ENCODE measurements around the gene ZNF677.
"Not testable (repeated sequence)": the region's sequence is repeated elsewhere in the genome, so short reads cannot be mapped to it uniquely, and the experiment has no call there.

The ZNF677 gene

GRCh38 chr19:53190253-53190652, 64.4 kb downstream of the ZNF677 start:
- TF ChIP-seq CTCF (conservative IDR thresholded peaks at IDR 0.05; ENCODE audit: control insufficient read depth, insufficient read depth, low read depth, low read length) = no peak
- no peak overlapping the region for H3K4me3 ChIP-seq (ENCODE audit: control insufficient read depth, low read depth, low read length)

GRCh38 chr19:53189691-53190198, 64.9 kb downstream of the ZNF677 start:
- not testable (repeated sequence) for H3K4me3 ChIP-seq (ENCODE audit: control insufficient read depth, low read depth, low read length); DNase-seq (ENCODE audit: low read depth)

More at GRCh38 chr19:53190253-53190652, 64.4 kb downstream of the ZNF677 start:
- DNase-seq (ENCODE audit: low read depth) = no peak
